ENCODE measurements around the gene SNX25.

DNA sequence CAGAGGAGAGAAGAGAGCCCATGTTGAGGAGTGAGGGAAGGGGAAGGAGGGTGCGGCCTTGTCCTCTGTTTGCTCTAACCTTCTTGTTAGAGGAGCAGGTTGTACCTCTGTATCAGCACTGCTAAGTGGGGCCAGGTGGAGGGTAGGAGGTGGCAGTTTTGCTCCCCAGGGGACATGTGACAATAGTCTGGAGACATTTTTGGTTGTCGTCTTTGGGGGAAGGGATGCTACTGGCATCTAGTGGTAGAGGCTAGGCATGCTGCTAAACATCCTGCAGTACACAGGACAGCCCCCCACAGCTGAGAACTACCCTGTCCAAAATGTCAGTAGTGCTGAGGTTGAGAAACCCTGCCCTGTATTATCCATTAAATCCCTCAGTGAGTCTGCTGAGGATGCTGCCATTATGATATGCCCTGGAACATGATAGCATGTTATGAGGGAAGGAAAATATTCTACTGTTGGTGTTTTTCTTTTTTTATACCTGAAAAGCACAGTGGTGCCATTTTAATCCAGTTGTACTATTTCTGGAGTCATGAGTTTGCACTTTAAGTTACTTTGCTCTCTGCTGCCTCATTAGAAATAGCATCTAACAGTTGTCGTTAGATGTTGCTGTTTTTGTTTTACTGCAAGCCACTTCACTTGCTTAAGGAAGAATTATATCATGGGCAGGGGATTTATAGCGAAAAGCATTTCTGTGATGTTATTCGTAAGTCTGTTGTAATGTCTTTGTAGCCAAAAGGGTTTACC, 95.7 kb downstream of the SNX25 start:
- no peak for TF ChIP-seq PPARA (CRISPR knock-in tag; IDR thresholded peaks at IDR 0.05; ENCODE audit: borderline replicate concordance)
- TF ChIP-seq ESRRG (CRISPR knock-in tag; IDR thresholded peaks at IDR 0.05): no peak
- TF ChIP-seq ARNTL (CRISPR knock-in tag; IDR thresholded peaks at IDR 0.05; ENCODE audit: borderline replicate concordance, low read depth): no peak
- no peak for TF ChIP-seq ISL1 (CRISPR knock-in tag; IDR thresholded peaks at IDR 0.05)
